ENCODE results near the gene SF3B6. TPM values are rescaled to one million over a fixed set of nuclear protein-coding genes. Genes with fewer than 3 reads are reported as not detected.
"Not testable (repeated sequence)": the region's sequence is repeated elsewhere in the genome, so short reads cannot be mapped to it uniquely, and the experiment has no call there.

Gene SF3B6
- total and polyA plus RNA-seq, 10 donors, result 47.2 to 114 (median 67.9) TPM

- Histone ChIP-seq H3K4me3 (no peak overlapping the region), H3K36me3 (peaks cover 0 to 14% (median 0%) of the 10 kb centered on the region in 6 donors), H3K9me3 (peaks cover 0 to 11% (median 0%) of the 10 kb centered on the region in 8 donors), H3K27ac (no peak overlapping the region), H3K27me3 (replicated peaks in 1 of 7) (no peaks in the 10 kb centered on the region), H3K4me1 (no peaks in the 10 kb centered on the region)
- intact Hi-C loops (cut with DNase I; ENCODE audit: low total_unique reads), result no loop called here
- TF ChIP-seq CTCF (IDR thresholded peaks at IDR 0.05 in 8 of 11, conservative IDR thresholded peaks at IDR 0.05 in 3 of 11) (no peak), POLR2A (IDR thresholded peaks at IDR 0.05) (no peak), POLR2AphosphoS5 (IDR thresholded peaks at IDR 0.05) (no peak)
- no peak for DNase-seq
- WGBS, 5 donors, result 47 to 98% (median 50%) methylated on average over 1 to 2 of the region's 2 CpGs
Observed at GRCh38 chr2:24115057-24115456, 38.9 kb upstream of the SF3B6 start.

- no peaks in the 10 kb centered on the region for H3K27me3 ChIP-seq (replicated peaks in 1 of 7)
- no peak overlapping the region for H3K4me3 ChIP-seq
- H3K4me1 ChIP-seq, result no peaks in the 10 kb centered on the region
- 75 to 86% (median 84%) methylated on average over 2 of the region's 2 CpGs for WGBS, 5 donors
- H3K27ac ChIP-seq, result no peak overlapping the region
- H3K9me3 ChIP-seq, result peaks cover 0 to 34% (median 13%) of the 10 kb centered on the region in 8 donors
- no peak for TF ChIP-seq POLR2AphosphoS5 (IDR thresholded peaks at IDR 0.05)
- no peak for TF ChIP-seq POLR2A (IDR thresholded peaks at IDR 0.05)
- TF ChIP-seq CTCF (IDR thresholded peaks at IDR 0.05 in 8 of 11, conservative IDR thresholded peaks at IDR 0.05 in 3 of 11), result no peak
- intact Hi-C loops (cut with DNase I; ENCODE audit: low total_unique reads), result no loop called here
- DNase-seq, result no peak
- H3K36me3 ChIP-seq, result peaks cover 0 to 14% (median 0%) of the 10 kb centered on the region in 6 donors
Observed at GRCh38 chr2:24111407-24111901, 35.3 kb upstream of the SF3B6 start.

- no peak for DNase-seq
- intact Hi-C loops (cut with DNase I; ENCODE audit: low total_unique reads), result no loop called here
- H3K27me3 ChIP-seq (replicated peaks in 1 of 7), result no peaks in the 10 kb centered on the region
- peaks cover 0 to 14% (median 0%) of the 10 kb centered on the region in 6 donors for H3K36me3 ChIP-seq
- TF ChIP-seq CTCF (IDR thresholded peaks at IDR 0.05 in 8 of 11, conservative IDR thresholded peaks at IDR 0.05 in 3 of 11) (no peak), POLR2AphosphoS5 (IDR thresholded peaks at IDR 0.05) (no peak), POLR2A (IDR thresholded peaks at IDR 0.05) (no peak)
- H3K9me3 ChIP-seq, result peaks cover 0 to 37% (median 16%) of the 10 kb centered on the region in 8 donors
- no peak overlapping the region for H3K4me3 ChIP-seq
- no peak overlapping the region for H3K27ac ChIP-seq
- H3K4me1 ChIP-seq, result no peaks in the 10 kb centered on the region
- 79 to 94% (median 90%) methylated on average over 6 to 7 of the region's 7 CpGs for WGBS, 5 donors
Observed at GRCh38 chr2:24110660-24111303, 34.7 kb upstream of the SF3B6 start.

- WGBS, 5 donors, result 91 to 100% (median 95%) methylated on average over 1 of the region's 1 CpG
- H3K4me3 ChIP-seq; H3K4me1 ChIP-seq; DNase-seq; intact Hi-C loops (cut with DNase I; ENCODE audit: low total_unique reads); H3K27me3 ChIP-seq (replicated peaks in 1 of 7); H3K27ac ChIP-seq: not testable (repeated sequence)
- Histone ChIP-seq H3K36me3 (peaks cover 0 to 21% (median 0%) of the 10 kb centered on the region in 6 donors), H3K9me3 (peaks cover 0 to 34% (median 16%) of the 10 kb centered on the region in 8 donors)
Observed at GRCh38 chr2:24109431-24109830, 33.3 kb upstream of the SF3B6 start.
